Left kidney (tissue), 2 donors: Measurements from ENCODE around the gene CDK12. TPM values are rescaled to one million over a fixed set of nuclear protein-coding genes. Genes with fewer than 3 reads are reported as not detected.
"Not testable (repeated sequence)": the region's sequence is repeated elsewhere in the genome, so short reads cannot be mapped to it uniquely, and the experiment has no call there.

Experiments
- DNase-seq: peaks from one replicate; pipeline ENCODE4 v3.0.0-alpha.2; 2013
- polyA plus RNA-seq: library from polyadenylated mRNA; unstranded; fragments of 120-200 nt; gene quantifications from one replicate; pipeline ENCODE4 v1.2.1, GENCODE V29; 2013; ENCODE audit not compliant: insufficient read length

The CDK12 gene
- polyA plus RNA-seq, 1 donor = 77.4 TPM

DNA sequence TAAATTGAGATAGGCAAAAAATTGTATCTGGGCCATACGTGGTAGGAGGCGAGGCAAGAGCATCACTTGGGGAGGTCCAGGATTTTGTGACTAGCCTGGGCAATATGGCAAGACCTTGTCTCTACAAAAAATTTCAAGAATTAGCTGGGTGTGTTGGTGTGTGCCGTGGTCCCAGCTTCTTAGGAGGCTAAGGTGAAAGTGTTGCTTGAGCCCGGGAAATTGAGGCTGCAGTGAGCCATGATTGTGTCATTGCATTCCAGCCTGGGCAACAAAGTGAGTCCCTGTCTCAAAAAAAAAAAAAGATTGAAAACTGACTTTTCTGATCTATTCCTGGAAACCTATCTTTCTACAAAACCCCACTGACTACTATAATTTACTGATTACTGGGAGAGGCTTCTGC is 26.7 kb downstream of the CDK12 start:
- no peak for DNase-seq

DNA sequence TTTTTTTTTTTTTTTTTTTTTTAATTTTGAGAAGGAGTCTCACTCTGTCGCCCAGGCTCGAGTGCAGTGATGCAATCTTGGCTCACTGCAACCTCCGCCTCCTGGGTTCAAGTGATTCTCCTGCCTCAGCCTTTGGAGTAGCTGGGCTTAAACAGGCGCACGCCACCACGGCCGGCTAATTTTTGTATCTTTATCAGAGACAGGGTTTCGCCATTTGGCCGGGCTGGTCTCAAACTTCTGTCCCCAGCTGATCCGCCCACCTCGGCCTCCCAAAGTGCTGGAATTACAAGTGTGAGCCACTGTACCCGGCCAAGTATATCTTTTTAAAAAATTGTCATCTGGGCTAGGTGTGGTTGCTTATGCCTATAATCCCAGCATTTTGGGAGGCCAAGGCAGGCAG is 35.6 kb downstream of the CDK12 start:
- DNase-seq = not testable (repeated sequence)

DNA sequence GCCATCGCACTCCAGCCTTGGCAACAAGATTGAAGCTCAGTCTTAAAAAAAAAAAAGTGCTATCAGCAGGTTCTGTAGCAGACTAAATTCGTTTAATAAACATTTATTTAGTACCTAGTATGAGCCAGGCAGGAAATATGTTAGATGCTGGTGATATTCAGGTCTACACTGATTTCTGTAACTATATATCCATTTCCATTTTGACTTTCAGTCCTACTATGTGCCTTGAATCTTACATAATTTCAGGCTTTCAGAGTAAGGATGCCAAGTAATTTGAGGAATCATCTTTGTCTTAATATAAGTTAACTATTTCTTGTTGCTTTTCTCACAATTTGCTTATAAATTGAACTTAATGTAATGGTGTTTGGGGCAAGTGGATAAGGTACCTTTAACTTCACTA is 46.2 kb downstream of the CDK12 start:
- no peak for DNase-seq

DNA sequence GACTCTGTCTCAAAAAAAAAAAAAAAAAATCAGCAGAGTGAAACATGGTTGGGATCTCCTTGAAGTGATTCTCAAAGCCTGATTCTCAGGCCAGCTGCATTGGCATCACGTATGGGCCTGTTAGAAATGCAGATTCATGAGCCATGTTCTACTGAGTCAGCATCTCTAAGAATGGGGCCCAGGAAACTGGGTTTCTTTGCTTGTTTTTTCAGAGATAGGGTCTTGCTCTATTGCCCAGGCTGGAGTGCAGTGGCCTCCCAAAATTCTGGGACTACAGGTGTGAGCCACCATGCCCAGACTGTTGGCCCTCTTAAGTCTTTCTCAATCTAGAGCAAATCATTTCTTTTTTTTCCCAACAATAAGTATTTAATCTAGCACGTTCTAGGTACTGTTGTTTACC is 47.7 kb downstream of the CDK12 start:
- DNase-seq = no peak

DNA sequence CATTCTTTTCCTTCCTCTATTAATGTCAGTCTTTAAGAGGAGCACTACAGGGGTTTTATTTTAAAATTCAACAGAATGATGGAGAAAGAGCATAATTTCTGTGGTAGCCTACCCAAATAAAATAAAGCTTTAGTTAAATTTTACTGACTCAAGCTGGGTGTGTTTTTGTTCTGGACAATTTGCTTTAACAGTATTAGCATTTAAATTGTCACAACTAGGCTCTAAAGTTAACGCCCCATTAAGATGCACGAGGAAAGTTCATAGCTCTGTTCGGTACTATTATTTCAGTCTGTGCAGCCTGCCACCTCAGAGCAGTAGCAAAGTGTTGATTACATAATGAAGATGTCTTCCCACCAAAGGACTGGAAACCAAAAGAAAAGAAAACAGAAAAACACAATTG is 52.0 kb downstream of the CDK12 start:
- DNase-seq = no peak

DNA sequence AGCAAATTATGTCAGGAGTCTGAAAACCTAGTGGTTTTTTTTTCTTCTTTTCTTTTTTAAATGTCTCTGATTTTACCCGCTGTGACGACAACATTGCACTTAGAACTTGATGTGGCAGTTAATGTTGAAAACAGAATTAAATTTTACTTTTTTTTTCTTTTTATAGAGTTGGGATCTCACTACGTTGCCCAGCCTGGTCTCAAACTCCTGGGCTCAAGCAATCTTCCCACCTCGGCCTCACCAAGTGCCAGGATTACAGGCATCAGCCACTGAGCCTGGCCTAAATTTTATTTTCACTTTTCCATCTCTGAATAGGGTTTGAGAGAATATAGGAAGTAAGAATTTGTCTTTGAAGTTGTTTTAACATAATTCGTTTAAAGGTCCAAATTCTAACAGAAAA is 52.6 kb downstream of the CDK12 start:
- no peak for DNase-seq

DNA sequence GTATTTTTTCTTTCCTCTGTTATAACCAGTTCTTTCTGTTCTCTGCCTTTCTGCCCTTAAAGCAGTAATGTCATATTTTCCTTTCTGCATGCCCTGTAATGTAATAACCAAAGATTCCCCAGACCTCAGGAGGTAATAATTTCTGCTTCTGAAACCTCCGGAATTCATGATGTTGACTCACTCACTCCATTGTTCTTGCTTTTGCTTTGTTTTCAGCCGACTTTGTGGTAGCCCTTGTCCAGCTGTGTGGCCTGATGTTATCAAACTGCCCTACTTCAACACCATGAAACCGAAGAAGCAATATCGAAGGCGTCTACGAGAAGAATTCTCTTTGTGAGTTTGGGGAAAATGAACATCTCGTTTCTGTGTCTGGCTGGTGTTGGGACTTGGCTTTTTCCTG is 55.9 kb downstream of the CDK12 start:
- no peak for DNase-seq

DNA sequence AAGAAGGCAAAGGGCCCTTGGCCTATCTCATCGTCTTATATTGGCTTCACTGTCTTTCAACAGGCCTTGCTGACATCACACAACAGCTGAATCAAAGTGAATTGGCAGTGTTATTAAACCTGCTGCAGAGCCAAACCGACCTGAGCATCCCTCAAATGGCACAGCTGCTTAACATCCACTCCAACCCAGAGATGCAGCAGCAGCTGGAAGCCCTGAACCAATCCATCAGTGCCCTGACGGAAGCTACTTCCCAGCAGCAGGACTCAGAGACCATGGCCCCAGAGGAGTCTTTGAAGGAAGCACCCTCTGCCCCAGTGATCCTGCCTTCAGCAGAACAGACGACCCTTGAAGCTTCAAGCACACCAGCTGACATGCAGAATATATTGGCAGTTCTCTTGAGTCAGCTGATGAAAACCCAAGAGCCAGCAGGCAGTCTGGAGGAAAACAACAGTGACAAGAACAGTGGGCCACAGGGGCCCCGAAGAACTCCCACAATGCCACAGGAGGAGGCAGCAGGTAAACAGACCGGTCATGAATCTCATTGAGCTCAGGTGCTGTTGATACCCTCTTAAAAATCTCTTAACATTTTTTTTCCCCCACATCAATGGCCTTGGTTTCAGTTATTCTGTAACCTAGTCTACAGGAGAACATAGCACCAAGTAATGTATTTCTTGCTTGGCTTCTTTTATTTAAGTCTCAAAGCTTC is 64.7 kb downstream of the CDK12 start:
- DNase-seq = no peak

DNA sequence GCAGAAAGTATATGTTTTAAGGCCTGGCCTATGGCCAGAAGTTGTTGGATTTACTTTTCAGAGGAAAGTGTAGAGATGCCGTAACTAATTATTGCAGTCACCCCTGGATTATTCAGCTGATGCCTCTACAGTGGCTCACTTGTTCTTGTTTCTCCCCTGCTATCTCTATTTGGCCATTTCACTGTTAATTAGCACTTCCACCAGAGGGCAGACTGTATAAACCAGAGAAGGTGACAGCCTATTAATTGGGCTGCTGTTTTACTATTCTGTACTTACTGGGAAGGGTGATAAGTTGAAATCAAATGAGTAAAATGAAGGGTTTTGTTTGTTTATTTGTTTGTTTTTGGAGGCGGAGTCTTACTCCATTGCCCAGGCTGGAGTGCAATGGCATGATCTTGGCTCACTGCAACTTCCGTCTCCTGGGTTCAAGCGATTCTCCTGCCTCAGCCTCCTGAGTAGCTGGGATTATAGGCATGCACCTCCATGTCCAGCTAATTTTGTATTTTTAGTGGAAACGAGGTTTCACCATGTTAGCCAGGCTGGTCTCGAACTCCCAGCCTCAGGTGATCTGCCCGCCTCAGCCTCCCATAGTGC is 66.0 kb downstream of the CDK12 start:
- no peak for DNase-seq

DNA sequence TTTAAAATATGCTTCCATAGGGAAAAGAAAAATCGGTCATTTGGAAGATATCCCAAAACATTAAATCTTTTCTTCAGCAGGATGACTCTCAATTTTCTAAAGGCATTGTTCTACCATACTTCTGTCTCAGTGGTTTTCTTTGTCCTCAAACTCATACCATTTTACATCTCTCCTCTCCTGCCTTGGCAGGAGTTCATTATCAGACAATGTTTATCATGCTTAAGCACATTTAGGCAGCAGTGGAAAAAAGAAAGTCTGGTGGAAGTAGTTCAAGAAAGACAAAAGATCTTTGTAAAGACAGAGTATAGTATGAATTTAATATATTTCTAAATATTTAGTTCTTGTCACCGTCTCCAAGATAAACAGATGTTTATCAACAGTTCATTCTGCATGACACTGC is 68.2 kb downstream of the CDK12 start:
- no peak for DNase-seq

DNA sequence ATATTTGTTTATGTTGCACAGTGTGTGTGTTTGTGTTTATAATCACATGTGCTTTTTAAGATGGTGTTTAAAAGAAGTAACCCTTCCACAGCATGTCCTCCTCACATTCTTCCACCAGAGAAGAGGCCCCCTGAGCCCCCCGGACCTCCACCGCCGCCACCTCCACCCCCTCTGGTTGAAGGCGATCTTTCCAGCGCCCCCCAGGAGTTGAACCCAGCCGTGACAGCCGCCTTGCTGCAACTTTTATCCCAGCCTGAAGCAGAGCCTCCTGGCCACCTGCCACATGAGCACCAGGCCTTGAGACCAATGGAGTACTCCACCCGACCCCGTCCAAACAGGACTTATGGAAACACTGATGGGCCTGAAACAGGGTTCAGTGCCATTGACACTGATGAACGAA is 69.2 kb downstream of the CDK12 start:
- DNase-seq = no peak

DNA sequence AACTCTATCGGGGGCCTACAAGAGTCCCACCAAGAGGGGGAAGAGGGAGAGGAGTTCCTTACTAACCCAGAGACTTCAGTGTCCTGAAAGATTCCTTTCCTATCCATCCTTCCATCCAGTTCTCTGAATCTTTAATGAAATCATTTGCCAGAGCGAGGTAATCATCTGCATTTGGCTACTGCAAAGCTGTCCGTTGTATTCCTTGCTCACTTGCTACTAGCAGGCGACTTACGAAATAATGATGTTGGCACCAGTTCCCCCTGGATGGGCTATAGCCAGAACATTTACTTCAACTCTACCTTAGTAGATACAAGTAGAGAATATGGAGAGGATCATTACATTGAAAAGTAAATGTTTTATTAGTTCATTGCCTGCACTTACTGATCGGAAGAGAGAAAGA is 70.0 kb downstream of the CDK12 start:
- no peak for DNase-seq

DNA sequence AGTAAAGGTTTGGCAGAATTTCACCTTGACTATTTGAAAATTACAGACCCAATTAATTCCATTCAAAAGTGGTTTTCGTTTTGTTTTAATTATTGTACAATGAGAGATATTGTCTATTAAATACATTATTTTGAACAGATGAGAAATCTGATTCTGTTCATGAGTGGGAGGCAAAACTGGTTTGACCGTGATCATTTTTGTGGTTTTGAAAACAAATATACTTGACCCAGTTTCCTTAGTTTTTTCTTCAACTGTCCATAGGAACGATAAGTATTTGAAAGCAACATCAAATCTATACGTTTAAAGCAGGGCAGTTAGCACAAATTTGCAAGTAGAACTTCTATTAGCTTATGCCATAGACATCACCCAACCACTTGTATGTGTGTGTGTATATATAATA is 72.6 kb downstream of the CDK12 start:
- DNase-seq = no peak

DNA sequence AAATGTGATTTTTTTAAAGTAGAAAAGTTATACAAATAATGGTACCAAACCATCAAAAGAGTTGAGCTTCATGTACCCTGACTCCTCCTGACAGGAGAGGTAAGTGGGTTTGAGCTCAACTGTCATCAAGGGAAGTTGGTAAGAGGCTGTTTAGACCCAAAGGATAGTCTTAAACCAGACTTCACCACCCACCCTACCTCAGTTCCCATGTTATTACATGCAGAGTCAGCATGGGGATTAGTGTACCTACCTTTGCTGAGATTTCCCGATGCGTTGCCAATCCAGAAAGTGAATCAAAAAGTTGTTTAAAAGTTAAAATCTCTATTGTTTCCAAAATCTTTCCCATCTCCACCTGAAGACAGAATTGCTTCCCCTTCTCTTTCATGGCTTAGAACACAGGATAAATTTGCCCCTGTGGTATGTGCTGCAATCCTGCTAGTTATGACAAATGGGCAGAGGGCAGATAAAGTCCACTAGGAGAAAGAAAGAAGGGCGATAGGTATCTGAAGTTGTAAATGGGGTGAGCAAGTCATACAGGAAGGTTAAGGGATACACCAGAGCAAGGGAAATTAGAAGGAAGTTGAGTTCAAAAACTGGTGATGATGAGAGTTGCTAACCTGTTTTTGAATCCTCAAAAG is 73.6 kb downstream of the CDK12 start:
- DNase-seq = no peak

DNA sequence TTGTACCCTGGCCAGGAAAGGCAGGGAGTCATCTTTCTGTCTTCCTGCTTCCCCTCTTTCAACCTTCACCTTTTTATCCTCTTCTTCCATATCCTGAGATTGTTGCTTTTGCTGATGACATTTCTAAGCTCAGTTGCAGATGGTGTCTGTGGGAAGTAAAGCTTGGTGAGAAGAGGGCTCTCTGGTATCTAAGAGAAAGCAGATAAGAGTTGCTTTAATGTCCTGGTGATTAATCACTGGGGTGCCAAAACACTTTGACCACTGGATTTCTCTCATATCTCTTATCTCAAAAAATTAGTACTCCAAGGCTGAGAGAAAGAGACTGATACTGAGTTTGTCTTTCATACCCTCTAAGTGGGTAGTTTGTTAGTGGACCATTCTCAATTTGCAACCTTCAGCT is 75.2 kb downstream of the CDK12 start:
- DNase-seq = no peak

DNA sequence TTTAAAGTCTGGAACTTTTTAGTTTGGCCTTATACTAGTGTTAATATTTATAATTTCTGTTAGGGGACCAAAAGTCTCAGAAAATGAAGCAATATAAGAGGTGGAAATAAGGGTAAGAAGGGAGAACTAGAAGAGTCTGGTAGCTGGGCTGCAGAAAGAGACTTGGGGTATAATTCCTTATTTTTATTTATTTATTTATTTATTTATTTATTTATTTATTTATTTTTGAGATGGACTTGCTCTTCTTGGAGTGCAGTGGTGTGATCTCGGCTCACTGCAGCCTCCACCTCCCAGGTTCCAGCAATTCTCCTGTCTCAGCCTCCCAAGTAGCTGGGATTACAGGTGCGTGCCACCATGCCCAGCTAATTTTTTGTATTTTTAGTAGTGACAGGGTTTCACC is 76.1 kb downstream of the CDK12 start:
- not testable (repeated sequence) for DNase-seq

DNA sequence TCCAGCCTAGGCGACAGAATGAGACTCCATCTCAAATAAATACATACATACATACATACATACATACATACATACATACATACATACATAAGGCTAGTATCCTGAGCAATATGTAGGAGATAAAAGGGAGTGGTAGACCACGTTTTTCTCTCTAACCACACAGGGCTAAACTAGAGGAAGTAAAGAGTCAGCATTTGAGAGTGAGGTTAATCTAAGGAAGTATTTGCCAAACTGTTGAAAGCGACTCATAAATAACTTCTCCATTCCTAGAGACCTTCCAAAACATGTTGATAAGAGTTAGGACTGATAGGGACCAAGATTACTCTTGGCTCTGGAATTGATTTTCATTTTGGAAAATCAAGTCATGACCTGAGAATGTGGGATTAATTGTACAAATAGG is 77.6 kb downstream of the CDK12 start:
- no peak for DNase-seq

DNA sequence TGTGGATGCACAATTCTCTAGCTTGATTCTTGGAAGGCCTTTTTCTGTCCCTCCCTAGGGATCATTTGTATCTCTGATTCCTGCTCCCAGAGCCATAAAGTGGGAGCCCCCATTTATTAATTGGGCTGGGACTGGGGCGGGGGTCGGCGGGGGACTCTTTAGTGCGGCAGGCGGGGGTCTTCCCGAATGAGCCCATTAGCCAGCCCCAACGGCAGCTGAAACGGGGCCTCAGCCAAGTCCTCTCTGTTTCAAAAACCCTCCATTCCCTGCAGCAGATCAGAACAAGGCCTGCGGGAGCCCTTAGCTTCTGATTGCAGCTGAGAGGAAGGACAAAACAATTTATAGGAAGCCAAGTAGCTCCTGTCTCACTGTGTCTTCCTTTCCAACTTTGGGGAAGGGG is 79.3 kb downstream of the CDK12 start:
- no peak for DNase-seq

DNA sequence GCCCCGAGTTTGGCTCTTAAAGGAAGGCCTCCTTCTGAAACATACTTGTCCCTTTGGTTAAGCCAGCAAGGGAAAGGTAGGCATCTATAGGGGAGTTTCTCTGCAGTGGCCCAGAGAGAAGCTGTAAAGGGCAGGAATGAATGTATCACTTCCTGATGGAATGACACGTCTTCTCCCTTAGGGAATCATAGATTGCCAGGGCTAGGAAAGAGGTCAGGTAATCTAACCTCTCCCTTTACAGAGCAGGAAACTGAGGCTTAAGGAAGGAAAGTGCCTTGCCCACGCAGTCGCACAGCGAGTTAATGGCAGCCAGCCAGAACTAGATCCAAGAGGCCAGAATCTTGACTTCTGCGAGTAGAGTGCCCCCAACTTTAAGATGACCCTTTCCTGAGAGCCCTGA is 80.4 kb downstream of the CDK12 start:
- DNase-seq = no peak

DNA sequence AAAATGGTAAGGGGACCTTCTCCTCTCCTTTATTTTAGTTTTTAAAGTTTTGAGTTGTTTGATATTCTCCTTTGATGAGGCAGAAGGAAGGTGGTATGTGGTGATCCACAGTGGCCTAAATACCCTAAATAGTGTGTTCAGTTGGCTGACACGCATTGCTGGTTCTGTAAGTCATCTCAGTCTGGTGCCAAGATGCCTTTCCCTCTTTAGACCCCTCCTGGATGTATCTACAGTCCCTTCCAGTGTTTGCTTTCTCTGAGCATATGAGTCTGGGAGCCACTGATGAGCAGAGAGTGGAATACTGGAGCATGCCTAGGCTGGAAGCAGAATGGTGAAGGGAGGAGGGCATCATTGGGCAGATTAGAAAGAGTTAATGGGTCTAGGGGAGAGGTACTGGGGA is 81.9 kb downstream of the CDK12 start:
- DNase-seq = no peak

DNA sequence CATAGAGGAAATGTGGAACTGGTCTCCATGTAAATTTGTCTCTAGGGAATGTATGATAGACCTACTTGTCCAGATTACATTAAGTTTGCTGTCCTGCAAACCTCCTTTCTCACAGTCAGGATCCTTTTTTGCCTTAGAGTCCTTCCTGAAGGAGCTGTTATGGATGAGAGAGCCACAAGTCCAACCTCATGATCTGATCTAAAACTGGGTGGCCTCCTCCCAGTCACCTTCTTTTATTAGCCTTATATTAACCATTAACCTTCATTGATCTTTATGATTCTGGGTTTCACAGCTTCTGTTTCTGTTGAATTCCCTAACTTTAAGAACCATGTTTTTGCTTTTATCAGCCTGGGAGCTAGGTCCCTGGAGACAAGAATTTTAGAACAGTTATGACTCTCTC is 82.4 kb downstream of the CDK12 start:
- DNase-seq = no peak

DNA sequence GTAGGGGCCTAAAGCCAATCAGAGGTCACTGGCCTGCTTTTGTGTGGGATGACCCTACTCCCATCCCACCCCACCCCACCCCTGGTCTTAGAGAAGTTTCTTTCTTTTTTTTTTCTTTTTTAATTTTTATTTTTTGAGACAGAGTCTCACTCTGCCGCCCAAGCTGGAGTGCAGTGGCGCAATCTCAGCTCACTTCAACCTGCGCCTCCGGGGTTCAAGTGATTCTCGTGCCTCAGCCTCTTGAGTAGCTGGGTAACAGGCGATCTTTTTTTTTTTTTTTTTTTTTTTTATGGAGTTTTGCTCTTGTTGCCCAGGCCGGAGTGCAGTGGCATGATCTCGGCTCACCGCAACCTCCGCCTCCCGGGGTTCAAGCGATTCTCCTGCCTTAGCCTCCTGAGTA is 83.1 kb downstream of the CDK12 start:
- DNase-seq = not testable (repeated sequence)

DNA sequence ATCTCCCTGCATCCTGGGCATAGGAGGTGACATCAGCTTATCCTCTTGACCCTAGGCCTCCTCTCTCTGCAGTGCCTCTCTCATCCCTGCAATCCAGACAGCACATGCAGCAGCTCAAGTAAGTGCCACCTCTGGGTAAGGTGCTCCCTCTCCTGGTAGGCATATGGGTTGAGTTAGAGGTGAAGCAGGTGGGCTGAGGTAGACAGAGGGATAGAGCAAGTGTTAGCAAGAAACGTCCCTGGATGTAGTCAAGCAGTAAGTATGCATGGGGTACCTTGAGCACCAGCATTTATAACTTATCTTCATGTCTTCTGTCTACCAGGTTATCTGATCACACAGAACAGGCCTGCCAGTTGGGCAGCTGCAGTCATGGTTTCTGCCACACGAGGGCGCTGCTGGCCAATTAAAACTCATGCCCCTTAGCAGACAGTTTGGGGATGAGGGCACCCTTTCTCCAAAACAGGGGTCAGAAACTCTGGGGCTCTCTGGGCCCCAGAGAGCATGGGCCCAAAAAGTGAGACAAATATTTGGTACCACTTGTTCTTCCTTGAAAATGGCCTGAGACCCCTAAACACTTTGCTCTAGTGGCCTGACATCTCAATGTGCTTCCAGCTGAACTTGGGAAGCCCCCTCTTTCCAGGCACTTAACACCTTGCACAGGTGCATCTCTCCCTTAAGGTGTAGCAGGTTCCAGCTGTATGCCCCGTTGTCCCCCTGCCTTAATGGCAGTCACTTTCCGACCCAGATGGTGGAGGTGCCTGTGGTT is 86.6 kb downstream of the CDK12 start:
- DNase-seq = peak; percentile 38
